Measurements from ENCODE around the gene RAD51D.
A peak's percentile ranks its signal among the peaks of the same experiment; 100 is the strongest.

The RAD51D gene

DNA sequence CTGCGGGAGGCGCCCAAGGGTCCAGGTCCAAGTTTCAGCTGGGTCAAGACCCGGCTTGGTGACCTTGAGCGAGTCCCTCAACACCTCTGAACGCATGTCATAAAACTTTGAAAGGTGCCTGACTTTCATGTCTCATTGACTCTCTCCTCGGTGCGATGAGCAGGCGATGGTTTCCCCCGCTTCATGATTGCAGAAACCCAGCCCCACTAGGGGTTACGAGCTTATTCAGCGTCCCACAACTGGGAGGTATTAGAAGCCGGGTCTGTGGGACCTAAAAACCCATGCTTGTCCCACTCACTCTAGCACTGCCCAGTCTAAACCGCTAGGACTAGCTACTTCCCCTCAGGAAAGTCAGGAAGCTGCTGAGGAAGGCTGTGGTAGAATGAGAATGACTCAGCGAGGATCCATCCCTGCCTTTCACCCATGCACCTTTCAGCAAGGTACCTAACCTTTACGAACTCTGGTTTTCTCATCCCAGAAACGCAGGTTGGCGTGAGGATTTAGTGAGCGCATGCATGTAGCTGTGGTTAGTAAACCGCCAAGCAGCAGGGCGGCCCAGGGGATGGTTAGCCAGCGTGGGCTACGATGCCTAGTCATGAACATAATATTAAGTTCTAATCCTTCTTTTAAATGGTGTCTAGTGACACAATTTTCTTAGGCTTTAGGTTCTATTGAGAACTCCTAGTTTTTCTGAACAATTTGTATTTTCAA lies 29.9 kb downstream of the RAD51D start:
- DNase-seq: no peak

DNA sequence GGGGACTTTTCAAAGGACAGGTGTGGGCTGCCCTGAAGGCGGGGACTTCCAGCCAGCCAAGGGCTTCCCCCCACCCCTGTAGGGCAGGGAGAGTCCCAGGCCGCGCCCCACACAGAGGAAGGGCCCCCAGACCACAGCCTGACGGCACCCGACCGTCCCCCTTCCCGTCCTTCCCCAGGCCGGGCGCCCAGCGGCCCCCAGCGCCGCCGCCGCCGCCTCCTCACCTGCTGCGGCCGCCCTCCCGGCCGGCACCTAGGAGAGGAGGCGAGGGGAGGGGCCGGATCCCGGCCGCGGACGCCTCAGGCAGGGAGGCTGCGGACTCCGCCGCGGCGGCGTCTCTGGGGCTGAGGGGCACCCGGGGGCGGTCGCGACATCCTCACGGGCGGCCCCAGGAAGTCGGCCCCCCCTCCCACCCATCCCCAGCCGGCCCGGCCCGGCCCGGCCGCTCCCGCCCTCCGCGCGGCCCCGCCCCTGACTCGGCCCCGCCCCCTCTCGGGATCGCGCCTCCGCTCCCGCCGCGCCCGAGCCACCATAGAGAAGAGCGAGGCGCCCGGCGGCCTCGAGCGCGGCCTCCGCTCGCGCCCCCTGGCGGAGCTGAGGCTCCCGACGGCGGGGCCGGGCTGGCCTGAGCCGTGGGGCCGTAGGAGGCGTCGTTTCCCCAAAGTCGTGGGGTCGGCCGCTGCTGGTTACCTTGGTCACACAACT lies 30.6 kb downstream of the RAD51D start:
- peak; percentile 93 to 96 for DNase-seq

DNA sequence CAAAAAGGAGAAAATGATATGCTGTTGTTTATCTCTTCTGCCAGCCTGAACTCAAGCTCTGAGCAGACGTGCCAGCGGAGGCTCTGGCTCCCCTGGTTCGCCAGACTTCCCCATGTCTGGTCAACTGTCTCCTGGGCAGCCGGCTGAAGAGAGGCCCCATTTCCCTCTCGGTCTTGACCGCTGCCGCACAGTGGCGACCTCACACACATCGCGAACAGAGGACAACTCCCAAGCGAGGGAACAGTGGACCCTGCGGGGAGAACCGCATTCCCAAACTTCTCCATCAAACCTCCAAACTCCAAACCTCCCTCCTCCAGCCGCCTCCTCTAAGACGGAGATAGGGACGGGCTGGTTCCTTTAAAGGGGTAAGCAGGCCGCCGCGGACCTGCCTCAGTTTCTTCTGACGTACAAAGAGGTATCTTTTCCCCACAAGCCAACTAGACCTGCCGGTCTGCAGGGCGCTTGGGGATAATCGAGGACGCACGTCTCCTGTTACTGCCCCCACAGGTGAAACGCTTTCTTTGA lies 31.2 kb downstream of the RAD51D start:
- DNase-seq: no peak

DNA sequence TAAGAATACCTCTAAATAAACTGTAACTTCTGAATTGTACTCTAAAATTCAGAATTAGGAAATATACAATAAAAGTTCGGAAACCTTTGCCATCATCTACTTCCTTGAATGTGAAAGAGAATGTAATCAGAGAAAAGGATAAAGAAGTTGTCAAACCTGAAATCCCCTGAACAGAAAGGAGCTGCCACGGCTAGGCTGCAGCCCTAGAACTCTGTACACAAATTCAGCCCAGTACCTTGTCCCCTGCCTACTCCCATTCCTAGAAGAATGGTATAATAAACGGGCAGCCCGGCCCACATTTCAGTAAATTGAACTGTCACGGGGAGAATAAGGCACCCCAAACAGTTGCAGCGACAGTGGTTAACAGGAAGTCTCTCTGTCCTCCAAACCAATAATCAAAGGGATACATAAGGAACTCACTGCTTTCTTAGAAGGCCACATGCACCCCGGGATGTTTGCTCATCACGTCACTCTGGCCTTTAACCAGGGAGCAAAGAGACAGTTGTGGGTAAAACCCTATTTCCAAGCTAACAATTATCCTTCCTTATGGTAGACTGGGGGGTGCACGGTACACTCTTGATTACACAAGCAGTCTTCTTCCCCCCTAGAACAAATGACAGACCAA lies 31.8 kb downstream of the RAD51D start:
- DNase-seq: peak; percentile 48 to 51

DNA sequence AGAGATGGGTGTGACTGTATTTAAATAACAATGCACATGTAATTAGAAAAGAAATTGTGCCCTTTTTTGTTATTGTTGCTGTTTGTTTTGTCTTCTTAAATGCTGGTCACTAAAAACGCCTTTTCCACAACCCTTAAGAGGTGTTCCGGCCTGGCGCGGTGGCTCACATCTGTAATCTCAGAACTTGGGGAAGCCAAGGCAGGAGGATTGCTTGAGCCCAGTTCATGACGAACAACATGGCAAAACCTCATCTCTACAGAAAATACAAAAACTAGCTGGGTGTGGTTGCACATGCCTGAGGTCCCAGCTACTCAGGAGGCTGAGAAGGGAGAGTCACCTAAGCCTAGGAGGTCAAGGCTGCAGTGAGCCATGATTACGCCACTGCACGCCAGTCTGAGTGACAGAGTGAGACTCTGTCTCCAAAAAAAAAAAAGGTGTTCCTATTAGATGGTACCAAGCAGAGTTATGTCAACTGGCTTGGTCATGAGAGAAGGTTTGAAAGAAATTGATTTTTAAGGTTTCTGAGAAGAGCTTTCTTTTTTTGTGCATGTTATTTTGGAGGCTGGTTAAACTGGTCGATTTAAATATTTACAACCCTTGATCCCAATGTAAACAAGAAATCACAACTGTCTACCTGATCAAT lies 32.6 kb downstream of the RAD51D start:
- DNase-seq: no peak

DNA sequence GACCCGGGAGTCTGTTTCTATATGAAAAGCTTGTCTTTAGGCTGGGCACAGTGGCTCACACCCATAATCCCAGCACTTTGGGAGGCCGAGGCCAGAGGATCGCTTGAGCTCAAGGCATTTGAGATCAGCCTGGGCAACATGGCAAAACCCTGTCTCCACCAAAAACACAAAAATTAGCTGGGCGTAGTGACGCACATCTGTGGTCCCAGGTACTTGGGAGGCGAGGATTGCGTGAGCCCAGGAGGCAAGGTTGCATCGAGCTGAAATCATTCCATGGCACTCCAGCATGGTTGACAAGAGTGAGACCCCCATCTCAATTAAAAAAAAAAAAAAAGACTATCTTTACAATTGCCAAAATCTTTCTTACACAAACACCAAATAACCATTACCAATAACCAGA lies 33.5 kb downstream of the RAD51D start:
- DNase-seq: no peak

DNA sequence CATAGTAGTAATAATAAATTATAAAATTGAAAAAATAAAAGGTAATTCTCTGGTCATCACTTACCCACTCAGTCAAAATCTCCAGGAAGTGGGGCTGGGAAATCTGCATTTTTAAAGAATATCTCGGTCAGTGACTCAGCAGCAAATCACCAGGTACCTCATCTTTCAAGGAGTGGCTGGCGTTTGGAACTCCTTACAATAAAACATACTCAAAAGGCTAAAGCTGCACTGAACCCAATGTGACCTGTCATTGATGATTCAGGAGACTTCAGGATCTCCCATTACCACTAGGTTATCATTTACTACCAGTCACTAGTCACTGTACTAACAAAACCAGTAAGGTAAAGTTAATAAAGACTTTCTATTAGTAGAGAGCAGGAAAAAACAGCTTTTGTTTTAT lies 34.7 kb downstream of the RAD51D start:
- DNase-seq: no peak

DNA sequence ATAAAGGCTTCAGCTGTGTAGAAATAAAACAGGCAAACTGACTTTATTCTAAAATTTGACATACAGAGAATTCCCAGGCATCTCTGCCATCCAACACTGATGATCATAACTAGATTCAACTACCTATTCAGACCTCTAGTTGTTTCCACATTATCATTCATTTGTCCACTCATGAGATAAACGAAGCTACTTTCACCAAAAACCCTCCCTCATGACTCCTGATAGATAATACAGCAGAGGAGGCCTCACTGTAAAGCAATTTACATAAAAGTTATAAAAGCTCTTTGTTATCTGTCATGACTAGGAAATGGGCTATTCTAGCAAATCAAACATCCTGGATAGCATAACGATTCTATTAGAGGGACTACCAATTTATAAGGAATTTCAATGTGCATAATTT lies 36.6 kb downstream of the RAD51D start:
- no peak for DNase-seq

DNA sequence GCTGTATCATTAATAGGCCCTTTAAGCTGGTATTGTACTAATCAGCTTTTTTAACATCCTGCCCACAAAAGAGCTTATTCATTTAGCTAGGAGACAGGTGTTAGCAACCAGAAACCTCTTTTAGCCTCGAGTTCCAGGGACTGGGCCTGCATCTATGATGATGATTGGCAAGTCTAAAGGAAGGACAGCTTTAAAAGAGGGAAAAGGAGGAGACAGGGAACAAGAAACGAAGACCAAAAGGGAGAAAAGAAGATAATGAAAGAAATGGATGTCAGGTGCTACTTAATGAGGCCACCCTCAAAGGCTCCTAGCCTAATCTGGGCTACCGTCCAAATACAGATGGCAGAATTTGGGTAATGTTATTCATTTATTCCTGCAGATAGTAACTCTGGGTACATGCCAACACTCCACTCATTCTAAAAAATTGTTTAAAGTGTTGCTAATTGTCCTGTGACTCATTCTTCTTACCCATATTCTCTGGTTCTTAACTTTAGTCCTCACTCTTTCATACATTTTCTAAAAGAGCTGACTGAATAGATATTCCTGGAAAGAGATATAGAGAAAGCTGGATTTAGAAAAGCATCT lies 37.5 kb downstream of the RAD51D start:
- no peak for DNase-seq

DNA sequence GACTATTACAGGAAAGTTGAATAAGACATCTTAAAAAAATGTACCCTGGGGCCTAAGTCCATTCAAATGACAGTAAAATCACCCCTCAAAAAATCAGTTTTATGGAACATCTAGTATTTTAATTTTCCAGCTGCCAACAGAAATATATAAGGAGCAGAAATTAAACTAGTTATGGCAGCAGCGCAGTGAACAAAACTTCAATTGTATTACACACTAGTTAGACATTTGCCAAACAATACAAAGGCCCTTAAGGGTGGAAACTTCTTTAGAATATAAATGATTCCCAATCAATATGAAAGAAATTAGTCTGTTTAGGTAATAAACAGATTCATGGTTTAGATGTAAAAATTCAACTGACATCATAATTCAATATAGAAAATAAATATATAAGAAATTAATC lies 38.0 kb downstream of the RAD51D start:
- no peak for DNase-seq

DNA sequence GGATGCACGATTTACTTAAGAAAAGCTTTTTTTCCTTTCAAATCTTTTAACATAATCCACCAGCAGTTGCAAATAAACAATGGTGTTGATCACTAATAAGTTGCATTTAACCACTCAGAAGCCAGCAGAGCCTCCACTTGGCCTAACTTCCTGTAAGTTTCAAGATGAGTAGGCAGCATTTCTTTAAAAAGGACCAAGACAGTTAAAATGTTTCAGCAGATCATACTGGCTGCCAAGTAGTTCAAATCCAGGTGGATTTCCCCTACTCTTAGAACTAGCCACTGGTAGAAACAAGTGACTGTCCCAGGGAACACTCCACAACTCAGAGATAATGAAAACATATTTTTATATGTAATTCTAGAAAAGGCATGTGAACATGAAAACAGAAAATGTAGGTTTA lies 39.1 kb downstream of the RAD51D start:
- DNase-seq: no peak

DNA sequence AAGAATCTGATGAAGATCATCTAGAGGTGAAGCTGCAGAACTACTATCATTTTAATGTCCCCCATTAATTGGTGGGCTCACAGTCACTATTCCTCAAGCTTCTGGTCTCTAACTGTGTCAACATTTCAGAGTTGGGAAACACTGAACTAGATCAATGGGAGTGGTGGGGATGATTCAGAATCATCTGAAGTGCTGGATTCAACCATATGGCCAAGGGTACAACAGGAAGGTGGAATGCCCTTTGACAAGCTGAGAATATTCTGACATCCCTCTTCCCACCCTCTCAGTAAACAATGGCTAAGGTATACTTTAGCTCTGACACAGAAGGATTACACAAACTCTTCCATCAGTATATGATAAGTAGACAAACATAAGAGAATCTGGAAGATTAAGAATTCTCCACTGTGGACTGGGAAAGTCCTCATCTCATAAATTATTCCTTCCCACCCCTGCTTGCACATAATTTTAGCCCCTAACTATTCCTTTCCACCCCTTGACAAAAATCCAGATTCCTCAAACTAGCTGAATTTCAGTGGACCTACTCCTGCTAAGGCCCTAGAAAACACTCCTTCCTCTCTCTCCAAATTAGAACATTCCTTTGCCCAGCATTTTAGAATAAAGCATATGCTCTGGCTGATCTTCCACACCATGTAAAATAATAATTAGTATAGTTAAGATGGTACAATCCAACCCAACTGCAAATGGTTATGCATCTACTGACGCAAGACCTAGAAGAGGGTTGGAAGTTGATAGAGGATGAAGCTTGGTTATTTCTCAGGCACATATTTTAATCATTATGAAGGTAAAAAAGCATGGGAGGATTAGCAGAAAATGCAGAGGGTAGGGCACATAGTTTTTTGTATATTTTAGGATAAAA lies 39.9 kb downstream of the RAD51D start:
- DNase-seq: no peak

DNA sequence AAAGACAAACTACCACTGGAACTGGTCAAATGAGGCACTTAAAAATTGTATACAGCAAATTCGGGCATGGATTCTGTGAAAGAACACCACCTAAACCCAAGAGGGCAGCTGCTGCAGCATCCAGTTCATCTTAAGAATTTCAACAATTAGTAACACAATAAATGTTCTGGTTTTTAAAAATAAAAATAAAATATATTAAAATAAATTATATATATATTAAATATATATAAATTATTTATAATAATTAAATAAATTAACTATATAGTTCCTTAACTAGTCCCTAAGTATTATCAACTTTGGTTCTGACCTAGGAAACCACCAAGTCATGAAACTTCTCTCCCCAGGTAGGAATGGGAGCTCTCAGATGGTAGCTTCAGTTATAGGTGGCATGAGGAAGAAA lies 42.8 kb downstream of the RAD51D start:
- DNase-seq: no peak

DNA sequence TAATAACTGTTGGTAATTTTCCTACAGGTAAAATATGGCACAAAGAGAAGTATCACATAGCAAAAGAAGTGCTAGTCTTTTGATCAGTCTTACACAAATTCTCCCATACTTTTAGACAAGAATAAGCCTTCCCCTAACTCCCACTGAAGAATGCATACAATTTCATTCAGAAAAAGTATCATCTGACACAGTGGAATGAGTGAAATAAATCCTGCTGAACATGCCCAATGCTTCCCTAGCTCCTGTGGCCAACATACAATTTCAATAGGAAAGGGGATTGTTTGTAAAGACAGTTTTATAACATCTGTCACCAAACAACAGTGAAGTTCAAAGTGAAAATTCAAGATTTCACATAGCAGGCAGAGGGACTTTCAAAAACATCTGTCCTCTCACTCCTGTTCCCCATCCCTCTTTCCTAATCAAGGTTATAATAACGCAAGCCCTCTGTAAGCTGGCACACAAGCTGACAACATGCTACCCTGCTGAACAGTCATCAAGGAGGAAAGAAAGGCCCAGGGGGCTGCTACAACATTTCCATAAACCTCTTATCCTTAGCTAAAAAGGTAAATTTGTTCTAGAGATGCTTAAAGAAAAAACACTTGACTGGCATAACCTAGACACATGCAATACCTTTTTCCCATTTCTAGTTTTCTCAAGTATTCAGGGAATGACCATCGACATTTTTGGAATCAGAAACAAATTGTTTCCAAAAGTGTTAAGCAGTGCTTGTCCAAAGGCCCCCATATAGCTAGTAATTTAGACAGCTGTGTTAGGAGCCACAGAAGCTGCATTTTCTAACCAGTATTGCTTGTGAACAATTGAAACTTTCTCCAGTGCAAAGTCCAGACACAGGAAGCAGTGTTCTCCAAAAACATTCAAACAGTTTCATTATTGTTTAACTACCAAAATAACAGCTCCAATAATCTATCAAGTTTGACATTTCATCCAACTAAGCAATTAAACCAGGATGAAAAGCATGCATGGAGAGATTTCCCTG lies 44.7 kb downstream of the RAD51D start:
- DNase-seq: no peak

DNA sequence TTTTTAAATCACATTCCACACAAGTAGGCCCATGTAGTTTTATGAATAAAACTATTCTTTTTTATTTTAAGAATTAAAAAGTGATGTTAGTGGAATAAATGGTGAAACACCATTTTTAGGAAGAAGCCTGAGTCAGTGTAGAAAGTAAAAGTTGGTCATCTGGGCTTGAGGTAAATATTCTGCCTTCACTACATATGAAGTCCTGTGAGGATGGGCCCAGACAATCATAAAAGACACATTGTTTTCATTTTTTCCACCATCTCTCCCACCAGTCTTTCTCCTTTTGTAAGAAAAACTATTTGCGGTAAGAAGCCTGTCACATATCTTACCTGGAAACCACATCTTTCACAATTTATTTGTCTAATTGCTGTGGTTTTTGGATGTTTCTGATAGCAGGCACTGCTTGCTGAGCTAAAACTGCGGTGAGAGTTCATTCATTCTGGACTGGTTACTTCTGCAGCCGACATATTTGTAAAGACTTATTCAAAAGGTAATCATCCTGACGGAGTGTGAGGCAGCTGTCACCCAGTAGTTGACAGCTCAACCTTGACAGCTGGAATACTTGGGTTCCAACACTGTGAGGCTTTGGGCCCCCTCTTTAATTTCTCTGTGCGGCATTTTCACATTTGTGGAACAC lies 45.6 kb downstream of the RAD51D start:
- DNase-seq: peak in 1 of 2 experiments; percentile 44

DNA sequence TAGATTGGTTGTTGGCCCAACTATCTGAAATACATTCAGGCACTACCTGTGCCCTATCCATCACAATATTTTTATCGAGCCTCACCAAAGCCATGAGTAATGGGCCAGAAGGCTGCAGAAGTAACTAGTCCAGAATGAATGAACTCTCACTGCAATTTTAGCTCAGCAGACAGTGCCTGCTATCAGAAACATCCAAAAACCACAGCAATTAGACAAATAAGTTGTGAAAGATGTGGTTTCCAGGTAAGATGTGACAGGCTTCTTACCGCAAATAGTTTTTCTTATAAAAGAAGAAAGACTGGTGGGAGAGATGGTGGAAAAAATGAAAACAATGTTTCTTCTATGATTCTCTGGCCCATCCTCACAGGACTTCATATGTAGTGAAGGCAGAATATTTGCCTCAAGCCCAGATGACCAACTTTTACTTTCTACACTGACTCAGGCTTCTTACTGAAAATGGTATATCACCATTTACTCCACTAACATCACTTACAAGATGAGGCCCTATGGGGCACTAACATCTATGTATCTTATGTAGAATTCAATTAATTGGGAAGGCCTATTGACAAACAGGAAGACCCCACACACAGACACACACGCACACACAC lies 46.4 kb downstream of the RAD51D start:
- DNase-seq: no peak

DNA sequence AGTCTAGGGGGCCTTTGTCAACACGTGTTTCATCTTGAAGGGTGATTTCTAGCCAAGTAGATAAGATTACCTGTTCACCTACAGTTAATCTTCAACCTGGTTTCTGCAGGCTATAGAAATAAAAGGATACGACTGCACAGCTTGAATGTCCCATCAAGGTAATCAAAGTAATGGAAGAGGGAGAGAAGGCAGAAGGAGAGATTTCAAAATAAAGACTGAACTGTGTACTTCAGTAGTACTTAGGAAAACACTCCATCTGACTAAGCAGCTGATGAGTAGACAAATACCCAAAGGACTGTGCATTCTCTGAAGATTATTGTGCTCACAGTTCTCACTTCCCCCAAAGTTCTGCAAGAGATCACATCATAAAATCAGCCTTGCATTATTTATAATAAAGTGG lies 50.3 kb downstream of the RAD51D start:
- no peak for DNase-seq

DNA sequence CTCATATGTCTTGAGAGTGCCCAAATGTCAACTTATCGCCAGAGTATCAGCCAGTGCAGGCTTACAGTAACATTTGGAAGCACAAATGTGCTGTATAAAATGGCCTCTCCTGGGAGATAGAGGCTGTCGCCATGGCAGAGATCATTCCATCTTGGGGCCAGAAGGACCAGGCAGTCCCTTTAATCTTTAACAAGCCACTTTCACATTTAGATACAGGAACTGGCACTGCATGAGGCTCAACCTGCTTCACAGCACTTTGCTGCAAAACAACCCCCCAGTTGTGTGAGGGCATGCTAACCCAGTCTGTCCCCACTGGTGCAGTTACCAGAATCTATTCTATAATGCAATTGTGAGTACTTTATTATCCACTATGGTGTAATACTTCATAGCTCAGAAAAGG lies 51.4 kb downstream of the RAD51D start:
- DNase-seq: no peak

DNA sequence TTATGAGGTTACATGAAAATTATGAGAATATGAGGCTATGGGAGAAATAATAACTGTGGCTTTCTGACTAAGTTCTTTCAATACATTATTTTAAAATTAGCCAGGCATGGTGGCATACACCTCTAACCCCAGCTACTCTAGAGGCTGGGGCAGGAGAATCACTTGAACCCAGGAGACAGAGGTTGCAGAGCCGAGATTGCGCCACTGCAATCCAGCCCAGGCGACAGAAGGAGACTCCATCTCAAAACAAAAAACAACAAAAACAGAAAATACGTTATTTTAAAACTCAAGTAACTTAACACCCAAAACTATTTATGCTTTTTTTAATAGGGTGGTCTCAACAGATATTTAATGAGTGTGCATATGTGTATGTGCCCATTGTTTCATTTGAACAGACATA lies 53.8 kb downstream of the RAD51D start:
- DNase-seq: no peak
